Measurements from ENCODE around the gene RNH1. TPM values are rescaled to one million over a fixed set of nuclear protein-coding genes. Genes with fewer than 3 reads are reported as not detected.

The RNH1 gene
- total RNA-seq, 4 donors from 2014 or later: 378 to 392 (median 383) TPM

GRCh38 chr11:540583-541432 lies 33.8 kb upstream of the RNH1 start:
- peak in 1 of 2 donors; percentile 55 for DNase-seq (ENCODE audit: low spot score in 2 of 2)
- 91% methylated on average over 23 of the region's 23 CpGs for WGBS

DNA sequence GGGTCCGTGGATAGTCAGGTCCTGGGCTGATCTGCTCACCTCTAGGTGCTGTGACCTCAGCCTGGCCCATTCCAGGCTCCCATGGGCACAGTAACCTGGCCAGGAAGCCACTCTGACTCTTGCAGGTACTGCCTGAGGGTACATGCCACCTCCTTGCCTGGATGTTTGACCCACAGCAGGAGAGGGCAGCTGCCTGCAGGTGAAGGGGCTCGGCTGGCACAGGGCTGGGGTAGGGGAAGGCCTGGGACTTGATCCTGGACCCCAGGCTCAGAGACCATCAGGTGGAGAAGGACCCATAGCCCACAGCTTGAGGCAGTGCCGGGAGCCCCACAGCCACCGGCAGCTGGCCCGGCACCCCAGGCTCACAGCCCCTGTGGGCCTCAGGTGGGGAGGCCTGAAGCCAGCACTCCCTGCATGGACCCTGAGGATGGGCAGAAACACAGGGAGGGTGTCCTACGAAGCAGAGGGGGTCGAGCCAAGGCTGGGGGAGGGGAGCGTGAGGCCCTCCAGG lies 33.0 kb upstream of the RNH1 start:
- H3K4me1 ChIP-seq: peaks cover 24% of the 10 kb centered on the region
- no peaks in the 10 kb centered on the region for H3K9me3 ChIP-seq
- H3K4me3 ChIP-seq: no peak overlapping the region
- DNase-seq (ENCODE audit: low spot score in 2 of 2): no peak
- H3K27ac ChIP-seq: no peak overlapping the region
- H3K27me3 ChIP-seq: no peaks in the 10 kb centered on the region
- no peaks in the 10 kb centered on the region for H3K36me3 ChIP-seq
- TF ChIP-seq, protein P1, sequence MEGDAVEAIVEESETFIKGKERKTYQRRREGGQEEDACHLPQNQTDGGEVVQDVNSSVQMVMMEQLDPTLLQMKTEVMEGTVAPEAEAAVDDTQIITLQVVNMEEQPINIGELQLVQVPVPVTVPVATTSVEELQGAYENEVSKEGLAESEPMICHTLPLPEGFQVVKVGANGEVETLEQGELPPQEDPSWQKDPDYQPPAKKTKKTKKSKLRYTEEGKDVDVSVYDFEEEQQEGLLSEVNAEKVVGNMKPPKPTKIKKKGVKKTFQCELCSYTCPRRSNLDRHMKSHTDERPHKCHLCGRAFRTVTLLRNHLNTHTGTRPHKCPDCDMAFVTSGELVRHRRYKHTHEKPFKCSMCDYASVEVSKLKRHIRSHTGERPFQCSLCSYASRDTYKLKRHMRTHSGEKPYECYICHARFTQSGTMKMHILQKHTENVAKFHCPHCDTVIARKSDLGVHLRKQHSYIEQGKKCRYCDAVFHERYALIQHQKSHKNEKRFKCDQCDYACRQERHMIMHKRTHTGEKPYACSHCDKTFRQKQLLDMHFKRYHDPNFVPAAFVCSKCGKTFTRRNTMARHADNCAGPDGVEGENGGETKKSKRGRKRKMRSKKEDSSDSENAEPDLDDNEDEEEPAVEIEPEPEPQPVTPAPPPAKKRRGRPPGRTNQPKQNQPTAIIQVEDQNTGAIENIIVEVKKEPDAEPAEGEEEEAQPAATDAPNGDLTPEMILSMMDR (IDR thresholded peaks at IDR 0.05): no peak
- TF ChIP-seq POLR2A (IDR thresholded peaks at IDR 0.05) (no peak), EP300 (IDR thresholded peaks at IDR 0.05) (no peak), POLR2AphosphoS5 (IDR thresholded peaks at IDR 0.05) (no peak)
- WGBS: 100% methylated on average over 1 of the region's 8 CpGs

More at GRCh38 chr11:540583-541432, 33.8 kb upstream of the RNH1 start:
- no peaks in the 10 kb centered on the region for H3K9me3 ChIP-seq
- peaks cover 22% of the 10 kb centered on the region for H3K4me1 ChIP-seq
- TF ChIP-seq EP300 (IDR thresholded peaks at IDR 0.05) (no peak), POLR2AphosphoS5 (IDR thresholded peaks at IDR 0.05) (no peak), POLR2A (IDR thresholded peaks at IDR 0.05) (no peak)
- TF ChIP-seq, protein P1 (IDR thresholded peaks at IDR 0.05): no peak
- H3K27ac ChIP-seq: no peak overlapping the region
- no peaks in the 10 kb centered on the region for H3K36me3 ChIP-seq
- H3K4me3 ChIP-seq: no peak overlapping the region
- H3K27me3 ChIP-seq: no peaks in the 10 kb centered on the region

- 93% methylated on average over 20 of the region's 20 CpGs for WGBS
- peaks cover 1% of the 10 kb centered on the region for H3K36me3 ChIP-seq
- peaks cover 37% of the 10 kb centered on the region for H3K4me1 ChIP-seq
- TF ChIP-seq EP300 (IDR thresholded peaks at IDR 0.05) (no peak), POLR2AphosphoS5 (IDR thresholded peaks at IDR 0.05) (no peak), POLR2A (IDR thresholded peaks at IDR 0.05) (no peak)
- TF ChIP-seq, protein P1 (IDR thresholded peaks at IDR 0.05): no peak
- peak in 1 of 2 donors; percentile 55 for DNase-seq (ENCODE audit: low spot score in 2 of 2)
- no peak overlapping the region for H3K4me3 ChIP-seq
- H3K9me3 ChIP-seq: no peaks in the 10 kb centered on the region
- no peaks in the 10 kb centered on the region for H3K27me3 ChIP-seq
- H3K27ac ChIP-seq: no peak overlapping the region
Measured at GRCh38 chr11:538431-539051, 31.5 kb upstream of the RNH1 start.

DNA sequence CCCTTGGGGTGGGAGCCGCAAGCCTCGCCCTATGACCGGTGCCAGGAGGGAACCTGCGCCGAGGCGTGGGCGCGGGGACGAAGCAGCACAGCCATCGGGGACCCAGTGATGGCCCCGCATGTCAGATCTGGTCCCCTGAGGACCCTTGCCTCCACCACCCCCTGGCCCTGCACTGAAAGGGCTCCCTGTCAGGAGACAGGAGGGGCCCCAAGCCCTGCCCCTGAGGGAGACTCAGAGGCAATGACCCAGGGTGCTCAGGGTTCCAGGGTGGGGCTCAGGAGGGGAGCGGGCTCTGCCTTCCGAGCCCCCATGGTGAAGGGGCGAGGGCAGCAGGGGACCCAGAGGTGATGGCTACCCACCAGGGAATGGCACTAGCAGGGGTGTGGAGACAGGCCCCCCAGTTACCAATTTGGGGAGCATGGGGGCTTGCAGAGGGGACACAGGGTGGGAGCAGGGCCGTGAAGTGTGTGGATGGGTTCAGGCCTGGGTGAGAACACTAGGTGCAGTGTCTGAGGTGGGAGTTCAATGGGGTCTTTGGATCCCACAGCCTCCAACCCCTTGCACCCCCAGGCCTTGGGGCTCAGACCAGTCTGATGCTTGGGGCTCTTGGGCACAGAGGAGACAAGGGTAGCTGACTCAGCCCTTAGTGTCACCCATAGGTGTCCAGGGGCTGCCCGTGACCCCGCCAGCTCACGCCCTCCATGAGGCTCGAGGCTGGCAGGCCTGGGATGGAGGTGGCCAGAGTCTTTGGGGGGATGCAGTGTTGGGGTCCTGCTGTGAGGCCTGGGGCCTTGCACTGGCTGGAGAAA lies 30.8 kb upstream of the RNH1 start:
- WGBS: 83% methylated on average over 3 of the region's 19 CpGs
- H3K4me3 ChIP-seq: peak overlapping the region; percentile 91
- no peaks in the 10 kb centered on the region for H3K9me3 ChIP-seq
- H3K27ac ChIP-seq: peak overlapping the region; percentile 96
- H3K4me1 ChIP-seq: peaks cover 45% of the 10 kb centered on the region
- no peak for TF ChIP-seq POLR2A (IDR thresholded peaks at IDR 0.05)
- TF ChIP-seq, protein P1 (IDR thresholded peaks at IDR 0.05): no peak
- TF ChIP-seq POLR2AphosphoS5 (IDR thresholded peaks at IDR 0.05): no peak
- TF ChIP-seq EP300 (IDR thresholded peaks at IDR 0.05): no peak
- peak; percentile 66 to 74 for DNase-seq (ENCODE audit: low spot score in 2 of 2)
- H3K27me3 ChIP-seq: no peaks in the 10 kb centered on the region
- peaks cover 9% of the 10 kb centered on the region for H3K36me3 ChIP-seq
